Dedifferentiated amniotic fluid mesenchymal stem cell (primary cell): ENCODE data around the gene KDM1B.
"Not testable (repeated sequence)": the region's sequence is repeated elsewhere in the genome, so short reads cannot be mapped to it uniquely, and the experiment has no call there.

Experiments used
- DNase-seq: peaks from one replicate; pipeline ENCODE4 v3.0.0-alpha.2; 2016; ENCODE audit errors: extremely low spot score

Gene KDM1B

GRCh38 chr6:18151801-18152200 is 3.4 kb upstream of the KDM1B start:
- no peak for DNase-seq

GRCh38 chr6:18153311-18153703 is 1.9 kb upstream of the KDM1B start:
- no peak for DNase-seq

GRCh38 chr6:18154507-18155149 is 594 bp upstream of the KDM1B start, which contains the start of gene TPMT:
TPMT (minus strand) TSS chr6:18155077; CDS start chr6:18149127, 5,950 bp downstream.
- no peak for DNase-seq

GRCh38 chr6:18155864-18156421 is 721 bp downstream of the KDM1B start:
- DNase-seq = no peak

GRCh38 chr6:18160911-18161310 is 5.7 kb downstream of the KDM1B start:
- DNase-seq = no peak

GRCh38 chr6:18161431-18161830 is 6.2 kb downstream of the KDM1B start:
- no peak for DNase-seq

- DNase-seq = no peak
These were observed 7.2 kb downstream of the KDM1B start for GRCh38 chr6:18162401-18162800.

GRCh38 chr6:18165751-18166150 is 10.5 kb downstream of the KDM1B start:
- no peak for DNase-seq

GRCh38 chr6:18166312-18167036 is 11.3 kb downstream of the KDM1B start:
- DNase-seq = peak; percentile 69

GRCh38 chr6:18168264-18168663 is 13.0 kb downstream of the KDM1B start:
- DNase-seq = no peak

- DNase-seq = no peak
These were observed 16.6 kb downstream of the KDM1B start for GRCh38 chr6:18171871-18172270.

- DNase-seq = not testable (repeated sequence)
These were observed 21.0 kb downstream of the KDM1B start for GRCh38 chr6:18176198-18176597.

GRCh38 chr6:18177286-18177965 is 22.2 kb downstream of the KDM1B start:
- DNase-seq = no peak

- no peak for DNase-seq
These were observed 23.9 kb downstream of the KDM1B start for GRCh38 chr6:18178960-18179615.

- no peak for DNase-seq
These were observed 24.6 kb downstream of the KDM1B start for GRCh38 chr6:18179770-18180356.

GRCh38 chr6:18182568-18182967 is 27.3 kb downstream of the KDM1B start:
- DNase-seq = no peak

GRCh38 chr6:18183766-18184165 is 28.5 kb downstream of the KDM1B start:
- no peak for DNase-seq

GRCh38 chr6:18185624-18186023 is 30.4 kb downstream of the KDM1B start:
- DNase-seq = no peak

GRCh38 chr6:18186033-18186432 is 30.8 kb downstream of the KDM1B start:
- no peak for DNase-seq

- DNase-seq = no peak
These were observed 31.5 kb downstream of the KDM1B start for GRCh38 chr6:18186540-18187250.

- DNase-seq = no peak
These were observed 32.5 kb downstream of the KDM1B start for GRCh38 chr6:18187701-18188100.
